Adrenal gland (tissue), 12 donors: ENCODE data around the gene CRYBB1. TPM values are rescaled to one million over a fixed set of nuclear protein-coding genes. Genes with fewer than 3 reads are reported as not detected.
A peak's percentile ranks its signal among the peaks of the same experiment; 100 is the strongest.

Experiments
- DNase-seq, 7 donors: peaks; one replicate each; pipeline ENCODE4 v3.0.0-alpha.2; 2019 to 2020
- H3K27ac ChIP-seq, 5 donors: fragments of 200-600 bp; sonication (generic) in 4 of 5; 1 replicate in 3 of 5; 2 replicates in 2 of 5; pipeline versions ENCODE4 v1.5.1 to v1.8.0; 2016 to 2020; ENCODE audit warnings: mild to moderate bottlenecking in 1 of 5
- H3K27me3 ChIP-seq: fragments of 200-600 bp; 2 replicates; pipeline ENCODE4 v1.8.0; 2021
- H3K36me3 ChIP-seq, 2 donors: fragments of 200-600 bp; replicated peaks in 1 of 2; 1 replicate in 1 of 2; 2 replicates in 1 of 2; pipeline versions ENCODE4 v1.5.1 to v1.8.0; 2018 to 2022
- H3K4me1 ChIP-seq, 2 donors: fragments of 200-600 bp; replicated peaks in 1 of 2; 1 replicate in 1 of 2; 2 replicates in 1 of 2; pipeline versions ENCODE4 v1.5.1 to v1.8.0; 2018 to 2021
- H3K4me3 ChIP-seq, 4 donors: fragments of 200-600 bp; sonication (generic) in 3 of 4; one replicate each; pipeline ENCODE4 v1.5.1; 2016 to 2018
- H3K9me3 ChIP-seq, 3 donors: fragments of 200-600 bp; sonication (generic) in 1 of 3; replicated peaks in 1 of 3; 1 replicate in 2 of 3; 2 replicates in 1 of 3; pipeline versions ENCODE4 v1.5.1 to v1.8.0; 2016 to 2021
- POLR2A ChIP-seq, 2 donors: fragments of 450-650 bp; IDR thresholded peaks; one replicate each; pipeline ENCODE4 v1.6.1; 2017; ENCODE audit warnings: antibody characterized with exemption in 2 of 2, mild to moderate bottlenecking in 2 of 2, moderate library complexity in 1 of 2
- WGBS, 4 donors: extraction: QIAGEN DNeasy Blood & Tissue Kit in 2 of 4; methylation state at CpG; one replicate each; pipeline versions ENCODE4 v1.1.5 to v1.1.7; 2013 to 2017; 5-methylcytosine and 5-hydroxymethylcytosine counted together
- intact Hi-C, 2 donors: fragments of 100-400 bp; cut with DNase I; formaldehyde crosslinking; loops; one replicate each; pipeline versions ENCODE4 v1.14.1 to v1.15.0; 2022 to 2023
- polyA plus RNA-seq, 3 donors: library from polyadenylated mRNA; stranded (reverse); fragments of 200-250 nt in 2 of 3; fragments of 350-450 nt in 1 of 3; fragmentation: Illumina TruSeq in 1 of 3; extraction: RNeasy Lipid Tissue Mini Kit (QIAGEN cat#74804) in 1 of 3; gene quantifications; one replicate each; pipeline ENCODE4 v1.2.3, GENCODE V29; 2013 to 2014
- total RNA-seq, 9 donors: library from RNA; depleted of rRNA in 4 of 9; stranded (reverse); fragments of >200 nt in 4 of 9; fragments of 120-200 nt in 1 of 9; fragmentation: NEBNext Ultra II Directional in 1 of 9; extraction: Animal tissue kit (Norgen Biotek cat#: 25700) in 1 of 9; gene quantifications; one replicate each; pipeline versions ENCODE4 v1.1.0 to v1.2.4, GENCODE V29; 2013 to 2023
- TF ChIP-seq, protein P1 (sequence below), 6 experiments: fragments of 450-650 bp in 4 of 6; fragments of 200-600 bp in 2 of 6; sonication (generic) in 1 of 6; IDR thresholded peaks; 1 replicate in 5 of 6; 2 replicates in 1 of 6; pipeline versions ENCODE4 v1.5.1 to v1.8.0; 2016 to 2021; ENCODE audit warnings: antibody characterized with exemption in 6 of 6, mild to moderate bottlenecking in 2 of 6, moderate library complexity in 1 of 6
- donor health status: healthy with polysubstance abuse.
- donor health status: Bipolar disorder and iron deficiency.
- donor health status: DM: yes; HTN: yes; CAD: no.
- donor health status: DM: no; HTN: no; CAD: no.
- donor health status: DM: no; HTN: no; CAD: no.
- donor health status: DM: yes; HTN: yes; CAD: no.

CRYBB1 gene
- total and polyA plus RNA-seq, 12 donors: 0.39 to 2.6 (median 1.6) TPM

GRCh38 chr22:26570864-26571525 is 46.8 kb downstream of the CRYBB1 start:
- no peak for DNase-seq
- H3K4me1 ChIP-seq: peaks cover 4 to 26% of the 10 kb centered on the region in 2 donors
- intact Hi-C loops: no loop called here
- no peaks in the 10 kb centered on the region for H3K27me3 ChIP-seq
- H3K4me3 ChIP-seq: no peak overlapping the region
- H3K27ac ChIP-seq: no peak overlapping the region
- no peaks in the 10 kb centered on the region for H3K9me3 ChIP-seq
- H3K36me3 ChIP-seq: no peaks in the 10 kb centered on the region
- TF ChIP-seq, protein P1, sequence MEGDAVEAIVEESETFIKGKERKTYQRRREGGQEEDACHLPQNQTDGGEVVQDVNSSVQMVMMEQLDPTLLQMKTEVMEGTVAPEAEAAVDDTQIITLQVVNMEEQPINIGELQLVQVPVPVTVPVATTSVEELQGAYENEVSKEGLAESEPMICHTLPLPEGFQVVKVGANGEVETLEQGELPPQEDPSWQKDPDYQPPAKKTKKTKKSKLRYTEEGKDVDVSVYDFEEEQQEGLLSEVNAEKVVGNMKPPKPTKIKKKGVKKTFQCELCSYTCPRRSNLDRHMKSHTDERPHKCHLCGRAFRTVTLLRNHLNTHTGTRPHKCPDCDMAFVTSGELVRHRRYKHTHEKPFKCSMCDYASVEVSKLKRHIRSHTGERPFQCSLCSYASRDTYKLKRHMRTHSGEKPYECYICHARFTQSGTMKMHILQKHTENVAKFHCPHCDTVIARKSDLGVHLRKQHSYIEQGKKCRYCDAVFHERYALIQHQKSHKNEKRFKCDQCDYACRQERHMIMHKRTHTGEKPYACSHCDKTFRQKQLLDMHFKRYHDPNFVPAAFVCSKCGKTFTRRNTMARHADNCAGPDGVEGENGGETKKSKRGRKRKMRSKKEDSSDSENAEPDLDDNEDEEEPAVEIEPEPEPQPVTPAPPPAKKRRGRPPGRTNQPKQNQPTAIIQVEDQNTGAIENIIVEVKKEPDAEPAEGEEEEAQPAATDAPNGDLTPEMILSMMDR (IDR thresholded peaks at IDR 0.05): no peak
- TF ChIP-seq POLR2A (IDR thresholded peaks at IDR 0.05): no peak
- 82 to 89% (median 87%) methylated on average over 13 of the region's 13 CpGs for WGBS, 4 donors

- TF ChIP-seq POLR2A (IDR thresholded peaks at IDR 0.05): no peak
- TF ChIP-seq, protein P1 (IDR thresholded peaks at IDR 0.05): no peak
- DNase-seq: no peak
- Histone ChIP-seq H3K36me3 (no peaks in the 10 kb centered on the region), H3K4me3 (no peak overlapping the region), H3K27me3 (no peaks in the 10 kb centered on the region), H3K4me1 (peaks cover 4 to 26% of the 10 kb centered on the region in 2 donors), H3K9me3 (no peaks in the 10 kb centered on the region), H3K27ac (no peak overlapping the region)
- intact Hi-C loops: no loop called here
- WGBS, 4 donors: 24 to 36% (median 27%) methylated on average over 9 to 10 of the region's 10 CpGs
Measured at GRCh38 chr22:26570115-26570514, 47.7 kb downstream of the CRYBB1 start.

- intact Hi-C loops: no loop called here
- H3K9me3 ChIP-seq: no peaks in the 10 kb centered on the region
- no peaks in the 10 kb centered on the region for H3K27me3 ChIP-seq
- H3K4me3 ChIP-seq: no peak overlapping the region
- no peaks in the 10 kb centered on the region for H3K36me3 ChIP-seq
- H3K27ac ChIP-seq: peak overlapping the region in 1 of 5 donors; percentile 20
- H3K4me1 ChIP-seq: peaks cover 0 to 12% of the 10 kb centered on the region in 2 donors
- 71 to 89% (median 80%) methylated on average over 11 of the region's 11 CpGs for WGBS, 4 donors
- DNase-seq: no peak
- TF ChIP-seq, protein P1 (IDR thresholded peaks at IDR 0.05): no peak
- no peak for TF ChIP-seq POLR2A (IDR thresholded peaks at IDR 0.05)
Measured at GRCh38 chr22:26568207-26568706, 49.6 kb downstream of the CRYBB1 start.

GRCh38 chr22:26567610-26568009 is 50.2 kb downstream of the CRYBB1 start:
- Histone ChIP-seq H3K4me3 (no peak overlapping the region), H3K27ac (no peak overlapping the region), H3K9me3 (no peaks in the 10 kb centered on the region), H3K36me3 (no peaks in the 10 kb centered on the region), H3K4me1 (peaks cover 0 to 11% of the 10 kb centered on the region in 2 donors), H3K27me3 (no peaks in the 10 kb centered on the region)
- 71 to 87% (median 78%) methylated on average over 2 of the region's 2 CpGs for WGBS, 4 donors
- no peak for DNase-seq
- intact Hi-C loops: no loop called here
- TF ChIP-seq POLR2A (IDR thresholded peaks at IDR 0.05): no peak
- TF ChIP-seq, protein P1 (IDR thresholded peaks at IDR 0.05): no peak
